Forelimb muscle (tissue), 1 donor: ENCODE measurements around the gene FAM90A26. TPM values are rescaled to one million over a fixed set of nuclear protein-coding genes. Genes with fewer than 3 reads are reported as not detected.
"Not testable (repeated sequence)": the region's sequence is repeated elsewhere in the genome, so short reads cannot be mapped to it uniquely, and the experiment has no call there.

Source experiments
- DNase-seq: peaks from one replicate; pipeline ENCODE4 v3.0.0-alpha.2; 2013; ENCODE audit warnings: low read depth
- polyA plus RNA-seq: library from polyadenylated mRNA; unstranded; fragments of 120-200 nt; gene quantifications from one replicate; pipeline ENCODE4 v1.2.1, GENCODE V29; 2013; ENCODE audit not compliant: insufficient read length

Gene FAM90A26, protein sequence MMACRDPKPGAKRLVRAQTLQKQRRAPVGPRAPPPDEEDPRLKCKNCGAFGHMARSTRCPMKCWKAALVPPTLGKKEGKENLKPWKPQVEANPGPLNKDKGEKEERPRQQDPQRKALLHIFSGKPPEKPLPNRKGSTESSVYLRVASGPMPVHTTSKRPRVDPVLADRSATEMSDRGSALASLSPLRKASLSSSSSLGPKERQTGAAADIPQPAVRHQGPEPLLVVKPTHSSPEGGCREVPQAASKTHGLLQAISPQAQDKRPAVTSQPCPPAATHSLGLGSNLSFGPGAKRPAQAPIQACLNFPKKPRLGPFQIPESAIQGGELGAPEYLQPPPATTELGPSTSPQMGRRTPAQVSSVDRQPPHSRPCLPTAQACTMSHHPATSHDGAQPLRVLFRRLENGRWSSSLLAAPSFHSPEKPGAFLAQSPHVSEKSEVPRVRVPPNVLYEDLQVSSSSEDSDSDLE
- 0.06 TPM for polyA plus RNA-seq

DNA sequence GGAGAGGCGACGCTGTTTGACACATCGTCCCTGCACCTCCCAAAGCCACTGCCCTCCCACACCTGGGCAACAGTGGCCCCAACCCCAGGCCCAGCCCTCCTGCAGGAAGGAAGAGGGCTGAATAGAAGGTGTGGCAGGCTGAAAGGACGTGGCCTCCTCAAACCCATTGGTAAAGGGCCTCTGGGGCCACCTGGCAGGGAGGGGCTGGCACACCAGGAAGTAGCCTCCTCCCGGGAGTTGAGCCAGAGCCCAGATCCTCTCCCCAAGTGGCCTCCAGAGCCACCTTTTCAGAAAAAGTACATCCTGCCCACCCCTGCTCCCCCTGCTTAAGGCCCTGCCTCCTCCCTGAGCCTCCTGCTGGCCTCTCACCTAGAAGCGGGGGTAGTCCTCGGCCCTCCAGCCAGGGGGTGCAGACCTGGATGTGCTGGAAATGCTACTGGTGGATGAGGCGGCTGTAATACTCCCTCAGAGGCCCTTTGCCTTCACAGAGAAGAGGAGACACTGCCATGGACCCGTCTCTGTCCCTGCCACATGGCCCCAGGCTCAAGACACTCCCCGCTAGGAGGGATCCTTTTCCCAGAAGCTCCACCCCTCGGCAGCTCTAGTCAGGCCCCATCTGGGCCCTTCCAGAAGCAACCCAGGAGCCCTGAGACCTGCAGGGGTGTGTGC lies at the start of gene FAM90A26:
Gene FAM90A26, plus strand, starts transcription at position 619 of the 669 bp plus-strand sequence. CDS start 2,764 bp downstream, outside the sequence.
- DNase-seq = not testable (repeated sequence)

DNA sequence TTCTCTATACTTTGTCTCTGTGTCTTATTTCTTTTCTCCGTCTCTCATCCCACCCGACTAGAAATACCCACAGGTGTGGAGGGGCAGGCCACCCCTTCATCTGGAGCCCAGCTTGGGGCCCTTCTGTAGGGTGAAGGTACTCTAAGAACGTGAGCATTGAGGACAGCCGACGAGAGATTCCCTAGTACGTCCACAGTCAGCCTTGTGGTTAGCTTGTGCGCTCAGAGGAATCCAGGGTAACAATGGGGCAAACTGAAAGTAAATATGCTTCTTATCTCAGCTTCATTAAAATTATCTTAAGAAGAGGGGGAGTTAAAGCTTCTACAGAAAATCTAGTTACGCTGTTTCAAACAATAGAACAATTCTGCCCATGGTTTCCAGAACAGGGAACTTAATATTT lies 47.5 kb upstream of the FAM90A26 start:
- not testable (repeated sequence) for DNase-seq

- DNase-seq = not testable (repeated sequence)
Observed at GRCh38 chr4:9123572-9124007, 46.6 kb upstream of the FAM90A26 start.

DNA sequence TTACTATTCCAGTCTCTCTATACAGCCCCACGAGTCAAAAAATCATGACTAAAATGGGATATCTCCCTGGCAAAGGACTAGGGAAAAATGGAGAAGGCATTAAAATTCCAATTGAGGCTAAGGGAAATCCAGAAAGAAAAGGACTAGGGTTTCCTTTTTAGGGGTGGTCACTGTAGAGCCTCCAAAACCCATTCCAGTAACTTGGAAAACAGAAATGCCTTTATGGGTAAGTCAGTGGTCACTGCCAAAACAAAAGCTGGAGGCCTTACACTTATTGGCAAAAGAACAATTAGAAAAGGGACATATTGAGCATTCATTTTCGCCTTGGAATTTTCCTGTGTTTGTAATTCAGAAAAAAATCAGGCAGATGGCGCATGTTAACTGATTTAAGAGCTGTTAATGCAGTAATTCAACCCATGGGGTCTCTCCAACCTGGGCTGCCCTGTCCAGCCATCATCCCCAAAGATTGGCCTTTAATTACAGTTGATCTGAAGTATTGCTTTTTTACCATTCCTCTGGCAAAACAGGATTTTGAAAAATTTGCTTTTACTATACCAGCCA lies 44.5 kb upstream of the FAM90A26 start:
- not testable (repeated sequence) for DNase-seq

DNA sequence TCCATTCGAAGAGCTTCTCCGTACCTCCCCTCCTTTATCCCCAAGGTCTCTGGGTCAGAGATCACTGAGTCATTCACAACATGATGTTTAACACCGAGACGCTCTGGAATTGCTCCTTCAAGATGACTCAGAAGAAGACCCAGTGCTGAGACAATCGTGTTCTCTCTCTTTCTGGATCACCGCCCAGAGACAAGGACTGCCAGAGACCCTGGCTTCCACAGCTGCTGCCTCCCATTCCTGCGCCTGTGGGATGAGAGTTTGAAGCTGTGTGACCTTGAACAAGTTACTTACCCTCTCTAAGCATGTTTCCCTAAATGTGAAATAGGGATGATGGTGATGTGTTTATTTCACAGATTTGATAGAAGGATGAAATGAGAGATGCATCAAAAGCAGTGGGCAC lies 38.8 kb upstream of the FAM90A26 start:
- not testable (repeated sequence) for DNase-seq

- not testable (repeated sequence) for DNase-seq
Observed at GRCh38 chr4:9132849-9133248, 37.4 kb upstream of the FAM90A26 start.

- DNase-seq = not testable (repeated sequence)
Observed at GRCh38 chr4:9134011-9134410, 36.2 kb upstream of the FAM90A26 start.

DNA sequence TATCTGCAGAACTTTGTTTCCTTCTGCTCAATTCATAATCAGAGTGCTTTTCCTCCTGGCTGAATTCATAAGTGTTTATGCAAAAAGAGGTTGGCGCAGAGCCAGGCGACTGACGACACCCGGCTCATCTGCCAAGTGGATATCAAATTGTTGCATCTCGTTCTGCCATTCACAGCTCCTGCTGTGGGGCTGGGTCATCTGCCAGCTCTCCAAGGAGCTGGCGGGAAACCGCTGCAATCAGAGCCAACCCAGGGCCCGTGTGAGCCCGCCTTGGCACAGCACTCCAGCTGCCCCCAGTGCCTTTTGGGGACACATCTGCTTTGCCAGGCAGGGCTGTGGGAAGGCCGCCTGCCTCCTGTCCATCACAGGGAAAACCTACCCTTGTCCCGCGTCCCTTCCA lies 35.7 kb upstream of the FAM90A26 start:
- DNase-seq = not testable (repeated sequence)

GRCh38 chr4:9141050-9141449 lies 29.2 kb upstream of the FAM90A26 start:
- DNase-seq = not testable (repeated sequence)

DNA sequence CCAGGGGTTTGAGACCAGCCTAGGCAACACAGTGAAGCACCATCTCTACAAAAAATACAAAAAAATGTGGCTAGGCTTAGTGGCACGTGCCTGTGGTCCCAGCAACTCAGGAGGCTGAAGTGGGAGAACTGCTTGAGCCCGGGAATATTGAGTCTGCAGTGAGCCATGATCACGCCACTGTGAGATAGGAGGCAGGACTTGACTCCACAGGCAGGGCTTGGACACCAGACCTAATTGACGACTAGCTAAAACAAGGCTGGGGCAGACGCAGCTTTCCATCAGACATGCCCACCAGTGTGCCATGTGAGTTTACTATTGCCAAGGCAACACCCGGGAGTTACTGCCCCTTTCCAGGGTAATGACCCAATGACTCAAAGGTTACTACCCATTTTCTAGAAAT lies 27.4 kb upstream of the FAM90A26 start:
- not testable (repeated sequence) for DNase-seq

- DNase-seq = no peak
Observed at GRCh38 chr4:9143421-9144080, 26.7 kb upstream of the FAM90A26 start.

DNA sequence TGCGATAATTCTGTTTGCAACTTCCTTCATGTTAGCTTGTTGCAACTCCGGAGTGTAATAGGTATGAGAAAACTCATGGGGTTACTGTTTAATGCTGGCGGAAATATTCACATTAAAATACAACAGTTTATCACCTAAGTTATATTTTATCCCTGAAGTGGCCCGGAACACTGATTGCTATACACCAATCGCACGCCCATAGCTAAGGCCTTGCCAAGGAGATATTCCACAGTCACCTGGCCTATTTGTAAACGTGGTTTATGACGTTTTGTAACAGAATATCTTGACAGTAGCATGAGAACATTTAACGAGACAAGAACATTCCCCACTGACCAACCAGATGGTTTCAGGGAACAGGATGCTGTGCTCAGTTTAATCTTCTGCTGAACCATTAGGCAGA lies 23.2 kb upstream of the FAM90A26 start:
- DNase-seq = no peak

- DNase-seq = not testable (repeated sequence)
Observed at GRCh38 chr4:9147368-9147767, 22.8 kb upstream of the FAM90A26 start.

DNA sequence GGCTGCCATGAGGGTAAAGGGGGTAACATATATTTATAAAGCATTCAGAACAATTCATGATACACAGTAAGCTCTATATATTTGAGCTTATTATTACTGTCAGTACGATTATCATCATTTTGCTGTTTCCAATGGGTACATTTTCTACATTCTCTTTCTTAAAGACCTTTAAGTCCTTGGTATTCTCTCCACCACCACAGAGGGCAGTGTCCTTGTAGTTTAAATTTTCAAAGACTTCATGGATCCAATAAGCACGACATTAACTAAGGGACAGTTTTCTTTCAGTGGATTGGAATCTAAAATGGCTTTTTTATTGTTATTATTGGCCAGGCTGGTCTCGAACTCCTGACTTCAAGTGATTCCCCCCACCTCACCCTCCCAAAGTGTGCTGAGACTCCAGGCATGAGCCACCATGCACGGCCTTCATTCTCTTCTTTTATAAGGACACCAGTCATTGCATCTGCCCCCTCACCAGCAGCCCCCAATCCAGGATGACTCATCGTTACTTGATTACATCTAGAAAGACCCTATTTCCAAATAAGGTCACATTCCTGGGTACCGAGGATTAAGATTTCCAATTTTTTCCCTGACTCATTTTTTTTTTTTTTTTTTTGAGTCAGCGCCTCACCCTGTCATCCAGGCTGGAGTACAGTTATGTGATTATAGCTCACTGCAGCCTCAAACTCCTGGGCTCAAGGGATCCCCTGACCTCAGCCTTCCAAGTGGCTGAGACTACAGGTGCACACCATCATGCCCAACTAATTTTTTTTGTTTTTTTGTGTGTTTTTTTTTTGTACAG lies 21.4 kb upstream of the FAM90A26 start:
- DNase-seq = not testable (repeated sequence)

- DNase-seq = not testable (repeated sequence)
Observed at GRCh38 chr4:9151809-9152179, 18.4 kb upstream of the FAM90A26 start.

GRCh38 chr4:9152180-9153007 lies 17.8 kb upstream of the FAM90A26 start:
- DNase-seq = peak; percentile 48

GRCh38 chr4:9153008-9153570 lies 17.1 kb upstream of the FAM90A26 start:
- peak; percentile 64 for DNase-seq

GRCh38 chr4:9153571-9154157 lies 16.5 kb upstream of the FAM90A26 start:
- not testable (repeated sequence) for DNase-seq
